Subcutaneous abdominal adipose tissue (tissue), 5 donors: ENCODE data around the gene LIX1L.

Experiments
- H3K27ac ChIP-seq: one replicate; pipeline ENCODE4 v1.7.0; 2013; ENCODE audit warnings: low read depth, mild to moderate bottlenecking, inconsistent platforms, low read length, moderate library complexity
- H3K27me3 ChIP-seq, 5 donors: one replicate each; pipeline ENCODE4 v1.7.0; 2013; ENCODE audit warnings: low read length in 5 of 5, inconsistent platforms in 1 of 5; ENCODE audit not compliant: control insufficient read depth in 5 of 5, insufficient read depth in 4 of 5
- H3K36me3 ChIP-seq, 5 donors: one replicate each; pipeline ENCODE4 v1.7.0; 2013; ENCODE audit warnings: low read length in 5 of 5; ENCODE audit not compliant: control insufficient read depth in 5 of 5, insufficient read depth in 5 of 5
- H3K4me1 ChIP-seq, 5 donors: one replicate each; pipeline ENCODE4 v1.7.0; 2013; ENCODE audit warnings: low read length in 5 of 5, mild to moderate bottlenecking in 3 of 5, moderate library complexity in 1 of 5; ENCODE audit not compliant: control insufficient read depth in 5 of 5, insufficient read depth in 5 of 5
- H3K4me3 ChIP-seq, 5 donors: one replicate each; pipeline ENCODE4 v1.7.0; 2013; ENCODE audit warnings: low read length in 5 of 5, low read depth in 1 of 5
- H3K9ac ChIP-seq, 5 donors: one replicate each; pipeline ENCODE4 v1.7.0; 2013; ENCODE audit warnings: low read length in 5 of 5, mild to moderate bottlenecking in 4 of 5, moderate library complexity in 3 of 5
- H3K9me3 ChIP-seq, 5 donors: one replicate each; pipeline ENCODE4 v1.7.0; 2013; ENCODE audit warnings: low read length in 5 of 5; ENCODE audit not compliant: control insufficient read depth in 5 of 5
- donor health status: healthy.
- donor health status: healthy.
- donor health status: healthy.
- donor health status: healthy.
- donor health status: healthy.

LIX1L gene

GRCh38 chr1:145957443-145958319 lies at the start of gene LIX1L:
TSS of gene LIX1L (minus strand) at chr1:145958017. CDS start at chr1:145957927, 90 bp downstream.
- Histone ChIP-seq H3K9me3 (no peaks in the 10 kb centered on the region), H3K9ac (peak within 1 kb of the TSS; percentile 51 to 84 (median 71)), H3K4me1 (peaks cover 17 to 76% (median 68%) of the 10 kb centered on the region in 5 donors), H3K27ac (peak within 1 kb of the TSS; percentile 91), H3K27me3 (no peaks in the 10 kb centered on the region), H3K4me3 (peak within 1 kb of the TSS; percentile 71 to 80 (median 78)), H3K36me3 (no peaks in the 10 kb centered on the region)

DNA sequence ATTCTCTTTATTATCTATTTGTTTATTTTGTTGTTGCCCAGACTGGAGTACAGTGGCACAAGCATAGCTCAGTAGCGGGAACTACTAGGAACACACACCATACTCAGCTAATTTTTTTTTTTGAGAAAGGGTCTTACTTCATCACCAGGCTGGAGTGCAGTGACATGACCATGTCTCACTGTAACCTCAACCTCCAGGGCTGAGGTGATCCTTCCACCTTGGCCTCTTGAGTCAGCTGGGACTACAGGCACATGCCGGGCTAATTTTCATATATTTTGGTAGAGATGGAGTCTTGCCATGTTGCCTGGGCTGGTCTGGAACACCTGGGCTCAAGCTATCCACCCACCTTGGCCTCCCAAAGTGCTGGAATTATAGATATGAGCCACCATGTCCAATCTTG lies 43.9 kb upstream of the LIX1L start:
- Histone ChIP-seq H3K27ac (peak overlapping the region; percentile 88), H3K4me1 (peaks cover 5 to 61% (median 58%) of the 10 kb centered on the region in 5 donors)

GRCh38 chr1:145999321-146000024 lies 41.7 kb upstream of the LIX1L start:
- Histone ChIP-seq H3K9me3 (no peaks in the 10 kb centered on the region), H3K4me3 (peak overlapping the region; percentile 16 to 100 (median 89)), H3K27ac (peak overlapping the region; percentile 88), H3K4me1 (peaks cover 8 to 49% (median 44%) of the 10 kb centered on the region in 5 donors), H3K36me3 (peaks cover 9 to 12% (median 10%) of the 10 kb centered on the region in 5 donors), H3K9ac (peak overlapping the region in 4 of 5 donors; percentile 25 to 82 (median 70)), H3K27me3 (no peaks in the 10 kb centered on the region)

More for the DNA sequence above, 43.9 kb upstream of the LIX1L start:
- H3K27me3 ChIP-seq: no peaks in the 10 kb centered on the region
- H3K9me3 ChIP-seq: no peaks in the 10 kb centered on the region
- H3K9ac ChIP-seq: peak overlapping the region in 1 of 5 donors; percentile 58
- H3K36me3 ChIP-seq: no peaks in the 10 kb centered on the region
- no peak overlapping the region for H3K4me3 ChIP-seq

DNA sequence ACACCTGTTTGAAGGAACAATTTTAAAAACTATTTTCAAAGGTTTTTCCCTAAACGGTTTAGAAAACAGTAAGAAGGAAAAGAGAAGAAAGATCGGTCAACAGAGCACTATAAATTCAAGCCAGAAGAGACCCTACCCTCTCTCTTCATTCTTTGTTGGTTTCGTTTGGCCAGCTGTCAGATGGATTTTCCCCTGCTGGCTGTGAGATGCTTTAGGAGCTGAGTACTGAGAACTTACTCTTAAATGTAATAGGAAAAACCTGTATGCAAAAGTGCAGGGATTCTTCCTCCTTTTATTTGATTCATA lies 39.9 kb upstream of the LIX1L start:
- peaks cover 23 to 30% (median 27%) of the 10 kb centered on the region in 5 donors for H3K36me3 ChIP-seq
- H3K4me3 ChIP-seq: peak overlapping the region; percentile 89 to 100 (median 92)
- peaks cover 10 to 66% (median 58%) of the 10 kb centered on the region in 5 donors for H3K4me1 ChIP-seq
- peak overlapping the region in 4 of 5 donors; percentile 86 to 92 (median 91) for H3K9ac ChIP-seq
- H3K9me3 ChIP-seq: no peaks in the 10 kb centered on the region
- peak overlapping the region; percentile 88 for H3K27ac ChIP-seq
- no peaks in the 10 kb centered on the region for H3K27me3 ChIP-seq

- Histone ChIP-seq H3K36me3 (peaks cover 23 to 35% (median 30%) of the 10 kb centered on the region in 5 donors), H3K4me1 (peaks cover 13 to 71% (median 63%) of the 10 kb centered on the region in 5 donors), H3K9me3 (no peaks in the 10 kb centered on the region), H3K9ac (peak overlapping the region; percentile 69 to 92 (median 90)), H3K27ac (peak overlapping the region; percentile 88), H3K4me3 (peak overlapping the region; percentile 89 to 100 (median 92)), H3K27me3 (no peaks in the 10 kb centered on the region)
Observed at GRCh38 chr1:145997016-145997717, 39.4 kb upstream of the LIX1L start.

DNA sequence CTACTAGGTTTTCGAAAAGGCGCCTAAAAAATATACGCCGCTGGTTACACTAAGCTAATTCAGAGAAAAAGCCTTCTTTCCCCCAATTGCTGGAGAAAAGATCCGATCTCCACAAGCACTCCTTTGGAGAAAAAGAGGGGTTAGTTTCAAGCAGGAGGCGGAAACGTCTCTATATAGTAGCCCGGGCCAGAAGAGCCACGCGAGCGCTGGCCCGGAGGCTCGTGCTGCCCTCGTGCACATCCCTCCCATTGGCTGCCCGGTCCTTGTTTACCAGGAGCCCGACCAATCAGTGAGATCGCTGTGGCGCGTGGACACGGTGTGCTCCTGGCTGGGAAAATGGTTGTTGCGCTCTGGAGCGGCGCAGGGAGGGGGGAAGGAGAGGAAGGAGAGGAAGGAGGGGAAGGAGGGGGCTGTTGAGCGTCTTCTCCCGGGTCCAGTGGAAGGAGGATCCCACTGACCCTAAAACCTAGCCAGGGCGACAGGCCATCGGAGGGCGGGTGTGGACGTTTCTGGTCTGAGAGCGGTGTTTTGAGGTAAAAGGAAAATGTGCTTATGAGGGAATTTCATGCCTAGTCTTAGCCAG lies 38.7 kb upstream of the LIX1L start, which contains the start of gene TXNIP:
TXNIP (minus strand) TSS at position 147 of the 583 bp plus-strand sequence. CDS start 313 bp downstream, outside the sequence.
- Histone ChIP-seq H3K27ac (peak within 1 kb of the TSS; percentile 88), H3K36me3 (peaks cover 23 to 38% (median 30%) of the 10 kb centered on the region in 5 donors), H3K9me3 (no peaks in the 10 kb centered on the region), H3K4me1 (peaks cover 11 to 71% (median 67%) of the 10 kb centered on the region in 5 donors), H3K4me3 (peak within 1 kb of the TSS; percentile 89 to 100 (median 100)), H3K9ac (peak within 1 kb of the TSS; percentile 87 to 100 (median 92)), H3K27me3 (no peaks in the 10 kb centered on the region)

- Histone ChIP-seq H3K9ac (peak overlapping the region; percentile 87 to 100 (median 92)), H3K4me1 (peaks cover 11 to 71% (median 68%) of the 10 kb centered on the region in 5 donors), H3K9me3 (no peaks in the 10 kb centered on the region), H3K4me3 (peak overlapping the region; percentile 89 to 100 (median 100)), H3K36me3 (peaks cover 23 to 38% (median 30%) of the 10 kb centered on the region in 5 donors), H3K27me3 (no peaks in the 10 kb centered on the region), H3K27ac (peak overlapping the region; percentile 88)
Observed at GRCh38 chr1:145995964-145996432, 38.2 kb upstream of the LIX1L start.

- peaks cover 11 to 76% (median 68%) of the 10 kb centered on the region in 5 donors for H3K4me1 ChIP-seq
Observed at GRCh38 chr1:145995148-145995881, 37.5 kb upstream of the LIX1L start.

More at GRCh38 chr1:145995148-145995881, 37.5 kb upstream of the LIX1L start:
- Histone ChIP-seq H3K4me3 (peak overlapping the region; percentile 89 to 100 (median 100)), H3K9me3 (no peaks in the 10 kb centered on the region), H3K9ac (peak overlapping the region; percentile 87 to 100 (median 92)), H3K36me3 (peaks cover 23 to 38% (median 30%) of the 10 kb centered on the region in 5 donors), H3K27me3 (no peaks in the 10 kb centered on the region), H3K27ac (peak overlapping the region; percentile 88)
